Activated T-helper 1 cell treated with Interleukin-2 at 50 U/mL for 16 hours (primary cell): Measurements from ENCODE around the gene MX2.
A peak's percentile ranks its signal among the peaks of the same experiment; 100 is the strongest.

ENCODE experiments used
- DNase-seq: peaks from one replicate; pipeline ENCODE4 v3.0.0-alpha.2; 2020; ENCODE audit warnings: low read depth

Gene MX2

GRCh38 chr21:41365377-41366107, 3.7 kb downstream of the MX2 start:
- no peak for DNase-seq

- DNase-seq = no peak
These were observed 4.8 kb downstream of the MX2 start for GRCh38 chr21:41366522-41367151.

- DNase-seq = no peak
These were observed 5.6 kb downstream of the MX2 start for GRCh38 chr21:41367301-41367944.

- no peak for DNase-seq
These were observed 6.3 kb downstream of the MX2 start for GRCh38 chr21:41367945-41368734.

DNA sequence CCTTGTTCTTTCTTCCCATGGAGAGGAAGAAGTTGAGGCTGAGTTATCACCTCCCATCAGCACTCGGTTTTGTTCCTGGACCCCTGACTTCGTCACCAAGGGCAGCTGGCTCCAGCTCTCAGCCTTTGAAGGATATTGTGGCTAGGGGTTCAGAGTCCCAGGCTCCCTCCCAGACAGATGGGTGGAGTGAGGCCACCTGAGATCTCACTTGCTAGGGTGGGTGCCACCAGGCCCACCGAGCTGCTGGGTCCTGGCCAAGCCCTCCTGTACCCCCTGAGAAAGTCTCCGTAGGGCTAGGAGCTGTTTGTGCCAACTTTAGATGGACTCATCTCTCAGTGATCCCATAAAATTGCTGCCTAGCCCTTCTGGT, 6.9 kb downstream of the MX2 start:
- DNase-seq = no peak

DNA sequence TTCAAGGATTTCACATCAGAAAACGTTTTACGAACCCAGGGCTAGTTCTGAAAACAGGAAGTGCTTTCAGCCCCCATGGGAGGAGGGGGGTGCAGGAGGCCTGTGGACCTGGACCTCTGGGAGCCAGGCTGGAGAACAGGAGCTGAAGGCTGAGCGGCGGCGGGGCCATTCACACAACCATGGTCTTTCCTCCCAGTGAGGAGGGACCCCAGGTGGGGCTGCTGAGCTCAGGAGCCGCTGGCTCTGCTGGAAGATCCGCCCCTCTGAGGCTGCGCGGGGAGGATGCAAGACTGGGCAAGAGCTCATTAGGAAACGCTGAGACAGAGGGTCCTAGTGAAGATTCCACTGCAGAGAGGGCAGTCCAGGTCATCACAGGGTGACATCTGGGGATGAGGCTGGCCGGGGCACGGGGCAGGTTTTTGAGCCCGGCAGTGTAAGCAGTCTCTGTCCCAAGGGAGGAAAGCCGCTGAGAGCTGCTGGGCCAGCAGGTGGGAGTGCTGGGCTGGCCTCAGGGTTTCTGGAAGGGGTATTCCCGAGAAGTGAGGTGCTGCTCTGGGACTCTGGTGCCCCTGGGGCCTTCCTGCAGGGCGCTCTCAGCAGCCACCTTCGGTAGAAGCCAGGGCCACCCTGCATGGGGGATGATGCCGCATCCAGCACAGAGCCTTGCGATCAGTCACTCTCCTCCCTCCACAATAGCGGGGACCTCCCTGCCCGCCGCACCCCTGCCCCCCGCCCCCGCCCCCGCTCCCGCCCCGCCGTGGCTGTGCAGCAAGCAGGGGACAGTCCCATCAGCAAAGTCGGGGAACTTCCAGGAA, 7.5 kb downstream of the MX2 start:
- no peak for DNase-seq

DNA sequence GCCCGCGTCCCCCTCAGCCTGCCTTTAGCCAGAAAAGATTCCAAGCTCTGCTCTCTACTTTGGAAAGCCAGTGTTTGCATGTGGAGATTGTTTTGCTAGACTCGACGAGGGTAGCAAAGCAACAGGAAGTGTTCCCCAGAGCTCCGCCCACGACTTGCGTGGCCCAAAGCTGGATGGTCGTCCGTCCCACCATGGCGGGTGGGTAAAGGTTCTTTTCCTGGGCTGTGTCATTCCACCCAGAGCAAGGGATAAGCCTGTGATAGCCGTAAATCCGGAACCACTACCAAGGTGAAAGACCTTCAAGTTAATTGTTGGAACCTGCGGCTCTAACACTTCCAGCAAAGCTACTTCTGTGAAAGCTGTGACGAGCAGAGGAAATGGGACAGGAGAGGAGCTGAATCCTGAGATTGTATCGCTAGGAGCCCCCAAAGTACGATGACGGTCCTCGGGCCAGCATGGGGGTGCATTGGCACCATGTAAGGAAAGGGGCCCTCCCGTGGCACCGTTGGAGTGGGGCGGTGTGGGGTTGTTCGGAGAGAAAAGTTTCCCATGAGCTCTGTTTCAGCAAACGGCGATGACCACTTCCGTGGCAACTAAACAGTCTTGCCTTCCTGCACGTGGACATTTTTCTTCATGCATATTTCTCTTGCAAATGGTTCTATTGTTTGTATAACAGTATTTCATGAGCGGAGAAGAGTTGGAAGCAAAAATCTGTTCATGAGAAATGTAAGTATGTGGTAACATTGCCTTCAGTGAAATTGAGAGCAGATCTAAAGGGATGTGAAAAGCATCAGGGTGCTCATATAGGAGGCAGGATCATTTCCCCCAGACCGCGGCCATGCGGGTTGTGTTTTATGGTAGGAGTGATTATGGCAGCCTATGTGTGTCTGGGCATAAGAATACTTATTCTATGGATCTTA, 8.4 kb downstream of the MX2 start:
- peak; percentile 25 for DNase-seq

- no peak for DNase-seq
These were observed 9.2 kb downstream of the MX2 start for GRCh38 chr21:41370840-41371684.

- DNase-seq = no peak
These were observed 9.8 kb downstream of the MX2 start for GRCh38 chr21:41371685-41372030.

DNA sequence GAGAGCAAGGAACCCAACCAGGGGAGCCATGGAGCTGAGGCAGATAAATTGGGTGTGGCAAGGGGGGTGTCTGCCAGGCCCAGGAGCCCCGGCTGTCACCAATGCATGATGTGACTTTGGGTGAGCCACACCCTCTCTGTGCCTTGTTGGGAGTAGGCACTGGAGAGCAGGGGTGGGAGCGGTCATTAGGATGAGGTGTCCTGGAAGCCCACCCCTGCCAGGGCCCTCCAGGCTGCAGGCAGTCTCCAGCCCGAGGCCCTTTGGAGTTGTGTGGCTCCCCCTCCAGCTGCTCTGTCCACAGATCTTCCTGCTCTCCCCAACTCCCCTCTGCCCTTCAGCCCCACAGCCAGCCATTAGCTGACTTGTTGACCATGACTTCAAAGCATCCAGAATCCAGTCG, 11.4 kb downstream of the MX2 start:
- DNase-seq = no peak

DNA sequence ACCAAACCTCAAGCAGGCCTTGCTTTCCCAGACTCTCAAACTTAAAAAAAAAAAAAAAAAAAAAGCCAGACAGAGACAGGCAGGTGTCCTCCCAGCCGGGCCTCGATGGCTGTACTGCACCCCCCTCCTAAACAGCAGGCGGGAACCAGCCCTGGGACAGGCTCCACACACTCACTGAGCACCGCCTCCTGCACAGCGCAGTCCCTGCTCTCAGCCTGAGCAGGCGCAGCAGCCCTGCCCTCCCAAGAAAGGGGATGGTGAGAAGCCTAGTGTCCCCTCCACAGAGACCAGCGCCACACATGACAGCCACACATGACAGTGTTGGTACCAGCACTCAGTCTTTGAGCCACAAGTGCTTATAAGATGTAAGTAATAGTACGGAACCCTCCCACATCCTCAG, 11.9 kb downstream of the MX2 start:
- no peak for DNase-seq

- no peak for DNase-seq
These were observed 12.4 kb downstream of the MX2 start for GRCh38 chr21:41374177-41374712.

DNA sequence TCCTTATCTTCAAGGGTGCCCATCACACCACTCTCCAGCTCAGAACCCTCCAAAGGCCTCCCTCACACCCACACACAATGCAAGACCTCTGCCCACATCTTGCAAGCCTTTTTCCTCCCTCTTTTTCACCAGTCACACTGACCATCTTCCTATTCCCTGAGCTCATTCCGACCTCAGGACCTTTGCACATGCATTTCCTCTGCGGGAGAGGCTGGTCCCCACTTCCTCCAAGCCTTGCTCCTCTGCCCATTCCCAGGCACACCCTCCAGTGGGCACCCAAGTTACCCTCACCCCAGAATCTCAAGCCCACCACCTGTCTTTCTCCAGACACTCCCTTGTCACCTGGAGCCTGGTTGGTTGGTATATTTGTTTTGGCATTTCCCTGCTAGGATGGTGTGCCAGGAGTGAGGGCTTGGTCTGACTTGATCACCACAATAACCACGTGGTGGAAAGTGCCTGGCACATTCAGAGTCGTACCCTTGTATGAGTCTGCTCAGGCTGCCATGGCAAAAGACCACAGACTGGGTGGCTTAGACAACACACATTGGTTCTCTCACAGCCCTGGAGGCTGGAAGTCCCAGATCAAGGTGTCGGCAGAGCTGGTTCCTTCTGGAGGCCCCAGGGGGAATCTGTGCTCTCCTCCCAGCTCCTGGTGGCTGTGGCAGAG, 13.2 kb downstream of the MX2 start:
- DNase-seq = no peak

DNA sequence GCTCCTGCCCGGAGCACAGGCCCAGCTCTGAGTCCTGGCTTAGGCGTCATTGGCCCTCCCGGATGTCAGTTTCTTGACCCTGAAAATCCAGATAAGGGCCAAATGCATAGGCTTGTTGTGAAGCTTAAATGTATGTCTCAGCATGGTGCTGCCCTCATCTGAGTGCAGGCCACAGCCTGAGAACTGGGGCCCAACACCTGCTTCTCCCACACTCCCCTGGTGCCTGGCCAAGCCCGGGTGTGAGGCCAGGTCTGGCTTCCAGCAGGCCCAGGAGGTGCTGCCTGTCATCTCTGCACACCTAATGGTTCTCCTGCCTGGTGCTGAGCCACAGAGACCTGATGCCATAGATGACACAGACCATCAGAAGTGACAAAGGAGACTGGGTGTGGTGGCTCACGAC, 14.0 kb downstream of the MX2 start:
- DNase-seq = no peak

- no peak for DNase-seq
These were observed 15.9 kb downstream of the MX2 start for GRCh38 chr21:41377715-41378114.

DNA sequence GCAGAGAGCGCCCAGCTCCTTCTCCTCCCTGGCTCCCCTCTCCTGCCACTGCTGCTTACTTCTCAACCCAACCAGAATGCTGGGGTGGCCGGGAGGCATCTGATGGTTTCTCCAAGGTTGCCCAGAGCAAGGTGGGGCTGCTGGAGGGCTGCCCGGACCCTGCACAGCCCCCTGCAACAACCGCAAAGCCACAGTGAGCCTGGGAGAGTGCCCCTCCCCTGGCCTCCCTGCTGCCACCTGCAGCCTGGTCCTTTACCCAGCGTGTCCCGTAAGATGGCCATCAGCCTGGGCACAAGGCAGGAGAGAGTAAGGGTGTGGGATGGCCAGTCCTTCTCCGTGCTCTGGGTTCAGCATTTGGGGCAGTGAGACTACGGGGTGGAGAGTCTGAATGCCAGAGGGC, 17.0 kb downstream of the MX2 start:
- no peak for DNase-seq

GRCh38 chr21:41379901-41380300, 18.1 kb downstream of the MX2 start:
- no peak for DNase-seq

DNA sequence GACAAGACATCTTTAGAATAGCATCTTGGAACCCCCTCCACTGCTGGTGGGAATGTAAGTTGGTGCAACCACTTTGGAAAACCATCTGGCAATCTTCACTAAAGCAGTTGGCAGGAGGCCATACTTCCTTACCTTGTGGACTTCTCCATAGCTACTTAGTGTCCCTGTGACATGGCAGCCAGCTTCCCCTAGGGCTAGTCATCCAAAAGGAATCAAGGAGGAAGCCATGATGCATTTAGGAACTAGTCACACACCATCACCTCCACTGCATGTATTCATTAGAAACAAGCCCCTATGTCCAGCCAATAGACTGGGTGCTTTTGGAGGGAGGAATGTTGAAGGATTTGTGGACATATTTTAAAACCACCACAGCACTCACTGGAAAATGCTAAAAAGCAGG, 19.9 kb downstream of the MX2 start:
- DNase-seq = no peak
